HG02970 (cell line): Measurements from ENCODE around the gene CTNND2.

Experiments
- ATAC-seq: cut with Tn5 transposase; IDR thresholded peaks from one replicate; pipeline ENCODE4 v1.9.1; 2021; ENCODE audit warnings: mild to moderate bottlenecking, moderate library complexity, moderate number of reproducible peaks; ENCODE audit not compliant: unreplicated experiment, low FRiP score

Gene CTNND2

DNA sequence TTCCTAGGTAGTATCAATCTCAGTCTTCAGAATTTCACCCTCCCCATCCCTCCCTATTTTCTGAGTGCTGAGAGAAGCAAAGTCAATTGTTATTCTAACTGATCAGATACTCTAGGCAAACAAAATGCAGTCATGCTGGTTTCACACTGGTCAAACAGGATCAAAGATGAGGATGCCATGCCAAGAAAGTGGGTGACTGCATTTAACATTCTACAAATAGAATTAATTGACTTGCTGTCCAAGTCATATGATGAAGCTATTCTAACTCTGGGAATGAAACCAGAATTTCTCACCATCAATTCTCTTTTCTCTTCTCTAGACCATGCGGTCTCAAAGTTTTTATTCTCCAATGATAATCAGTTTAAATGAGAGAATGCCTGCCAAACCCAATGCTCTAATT is 112.5 kb downstream of the CTNND2 start:
- no peak for ATAC-seq

DNA sequence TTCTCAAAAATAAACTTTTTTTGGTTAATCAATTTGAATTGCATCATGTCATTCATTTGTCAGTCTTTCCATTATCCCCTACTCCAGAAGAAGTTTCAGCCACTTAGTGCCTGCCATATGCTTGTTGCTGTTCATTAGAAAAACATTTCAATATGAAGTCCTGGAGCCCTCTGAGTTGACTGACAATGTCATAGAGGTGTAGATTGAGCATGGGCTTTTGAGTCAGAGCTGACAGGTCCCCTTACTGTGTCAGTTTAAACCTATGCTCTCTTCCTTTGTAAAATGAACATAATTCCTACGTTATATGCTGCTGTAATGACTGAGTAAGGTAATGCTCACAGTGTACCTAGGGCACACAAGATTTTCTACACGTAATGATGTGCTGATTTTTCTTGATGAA is 114.0 kb downstream of the CTNND2 start:
- ATAC-seq: no peak

DNA sequence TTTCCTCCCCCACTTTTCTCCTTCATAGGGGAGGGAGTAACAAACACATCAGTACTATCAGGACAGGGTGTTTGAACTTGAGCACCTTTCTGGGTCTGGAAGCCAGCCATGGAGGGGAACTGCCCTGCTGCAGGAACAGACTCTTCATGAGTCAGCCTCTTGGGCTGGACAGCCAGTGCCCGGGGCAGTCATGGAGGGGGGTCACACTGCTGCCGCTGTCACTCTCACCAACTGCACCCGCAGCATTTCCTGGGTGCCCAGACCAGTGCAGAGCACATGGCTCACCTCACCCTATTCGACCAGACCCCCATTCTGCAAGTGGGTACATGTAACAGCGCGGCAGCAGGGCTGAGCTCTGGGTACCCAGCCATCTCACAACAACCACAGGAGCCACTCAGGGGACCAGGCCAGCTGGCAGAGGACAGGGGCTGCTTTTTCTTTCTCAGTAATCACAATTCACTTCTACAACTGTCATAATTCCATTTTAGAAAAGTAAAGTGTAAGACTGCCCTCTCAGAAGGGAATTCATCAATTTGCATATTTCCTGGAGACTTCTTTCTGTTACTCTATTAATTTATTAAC is 118.4 kb downstream of the CTNND2 start:
- ATAC-seq: no peak

DNA sequence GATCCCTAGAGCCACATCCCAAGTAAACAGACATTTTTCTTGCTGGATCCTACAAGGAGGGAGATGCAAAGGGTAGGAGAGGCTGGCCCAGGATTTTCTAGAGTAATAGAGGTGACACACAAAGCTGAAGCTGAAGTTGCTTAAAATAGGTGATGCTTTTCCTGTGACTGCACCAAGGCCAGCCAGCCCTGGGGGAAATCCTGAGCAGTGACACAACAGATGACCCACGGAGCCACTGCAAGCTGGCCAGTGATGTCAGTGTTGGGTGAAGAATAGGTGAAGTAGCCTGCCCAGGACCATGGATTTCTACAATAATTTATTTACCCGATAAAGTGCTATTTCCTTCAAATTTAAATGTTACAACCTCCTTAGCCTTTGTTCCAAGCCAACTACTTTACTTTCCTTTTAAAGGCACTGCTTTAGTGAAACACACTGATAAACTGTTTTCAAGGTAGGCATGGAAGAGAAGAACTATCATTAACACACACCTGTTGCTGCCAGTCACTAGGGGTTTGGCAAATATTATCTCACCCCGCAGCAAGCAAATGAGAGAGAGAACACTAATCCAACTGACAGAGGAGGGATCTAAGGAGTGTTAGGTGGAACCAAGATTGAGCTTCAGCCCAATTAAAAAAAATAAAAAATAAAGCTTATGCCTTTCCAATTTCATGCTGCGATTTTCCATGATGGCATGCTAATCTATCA is 123.5 kb downstream of the CTNND2 start:
- ATAC-seq: no peak

DNA sequence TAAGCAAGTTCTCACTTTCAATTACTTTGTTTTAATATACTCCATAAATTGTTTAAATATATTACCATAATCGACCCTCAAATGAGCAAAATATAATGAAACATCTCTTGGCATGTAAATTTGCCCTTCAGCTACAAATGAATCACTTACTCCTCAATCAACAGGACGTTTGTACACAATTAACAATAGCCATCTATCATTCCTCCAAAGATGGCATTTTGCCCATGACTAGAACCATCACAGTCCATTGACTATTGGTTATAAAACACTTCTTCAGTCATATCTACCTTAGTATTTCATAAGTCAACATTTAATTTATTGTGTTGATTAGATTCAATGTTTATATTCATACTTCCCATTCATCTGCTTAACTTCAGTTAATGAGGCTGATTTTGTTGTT is 127.2 kb downstream of the CTNND2 start:
- no peak for ATAC-seq

DNA sequence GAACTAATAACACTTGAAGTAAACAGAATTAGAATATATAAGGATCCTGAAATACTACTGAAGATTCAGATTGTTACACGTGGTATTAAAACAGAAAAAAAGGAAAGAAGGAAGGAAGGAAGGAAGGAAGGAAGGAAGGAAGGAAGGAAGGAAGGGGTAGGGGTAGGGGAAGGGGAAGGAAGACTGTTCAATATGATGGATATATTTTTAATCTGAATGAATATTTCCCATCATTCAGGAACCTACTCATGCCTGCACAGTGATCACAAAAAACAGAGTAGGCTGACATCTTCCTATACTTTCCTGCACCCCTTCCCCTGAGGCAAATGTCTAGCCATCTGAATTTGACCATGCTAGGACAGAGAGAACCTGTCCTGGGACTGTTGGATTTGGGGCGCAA is 133.9 kb downstream of the CTNND2 start:
- ATAC-seq: no peak

DNA sequence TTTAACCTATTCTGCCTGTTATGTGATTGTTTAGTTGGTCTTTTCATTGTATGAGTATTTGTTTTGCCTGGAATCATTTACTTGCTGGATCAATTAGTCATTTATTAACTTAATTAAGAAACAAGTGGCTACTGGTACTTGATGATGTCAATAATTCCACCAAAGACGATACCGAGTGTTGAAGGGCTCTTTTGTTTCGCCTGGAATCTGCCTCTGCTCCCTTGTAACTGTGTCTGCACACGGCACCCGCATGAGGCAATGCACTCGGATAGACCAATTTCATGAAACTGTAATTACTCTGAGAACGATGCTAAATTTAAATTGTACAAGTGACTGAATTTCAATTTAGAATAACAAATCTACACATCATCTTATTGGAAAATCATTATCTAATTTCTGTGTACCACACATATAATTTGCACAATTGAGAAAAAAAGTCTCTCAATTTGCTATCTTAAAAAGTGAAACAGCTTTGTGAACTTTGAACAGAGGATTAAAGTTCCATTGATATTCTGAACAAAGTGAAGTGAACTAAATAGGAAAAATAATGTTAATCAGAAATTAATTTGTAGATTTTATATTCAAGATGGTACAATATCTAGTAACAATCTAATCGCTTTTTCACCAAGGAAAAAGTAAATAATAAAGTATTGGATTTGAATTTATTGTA is 143.2 kb downstream of the CTNND2 start:
- ATAC-seq: no peak

DNA sequence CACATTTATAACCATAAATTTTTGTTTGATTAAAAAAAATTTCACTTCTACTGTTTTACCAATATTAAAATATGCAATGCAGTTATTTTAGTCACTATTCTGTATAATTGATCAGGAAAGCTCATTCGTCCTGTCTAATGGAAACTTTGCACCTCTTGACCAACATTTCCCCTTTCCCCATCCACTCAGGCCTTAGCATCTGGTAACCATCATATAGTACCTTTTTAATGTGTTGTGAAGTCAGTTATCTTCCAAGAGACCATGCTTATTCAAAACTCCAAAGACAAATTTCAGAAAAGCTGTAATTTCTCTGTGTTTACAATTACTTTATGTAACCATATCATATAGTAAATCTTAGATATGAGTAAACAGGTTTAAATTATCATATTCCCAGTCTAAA is 145.9 kb downstream of the CTNND2 start:
- no peak for ATAC-seq

DNA sequence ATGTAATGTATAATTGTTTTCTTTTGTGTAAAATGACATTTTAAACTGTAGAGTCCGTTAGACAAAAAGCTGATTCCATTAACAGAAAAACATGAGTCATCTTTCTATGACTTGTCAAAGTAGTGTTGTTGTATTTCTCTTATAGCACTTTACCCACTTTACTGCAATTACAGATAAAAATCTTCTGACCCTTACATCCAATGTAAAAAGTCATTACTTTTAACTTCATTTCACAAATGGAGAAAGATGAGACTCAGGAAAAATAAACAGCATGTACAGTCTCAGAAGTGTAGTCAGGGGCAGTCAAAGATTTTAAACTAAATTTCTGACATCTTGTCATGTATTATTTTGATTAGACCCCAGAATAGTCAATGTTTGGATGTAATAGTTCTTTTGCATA is 146.6 kb downstream of the CTNND2 start:
- no peak for ATAC-seq

DNA sequence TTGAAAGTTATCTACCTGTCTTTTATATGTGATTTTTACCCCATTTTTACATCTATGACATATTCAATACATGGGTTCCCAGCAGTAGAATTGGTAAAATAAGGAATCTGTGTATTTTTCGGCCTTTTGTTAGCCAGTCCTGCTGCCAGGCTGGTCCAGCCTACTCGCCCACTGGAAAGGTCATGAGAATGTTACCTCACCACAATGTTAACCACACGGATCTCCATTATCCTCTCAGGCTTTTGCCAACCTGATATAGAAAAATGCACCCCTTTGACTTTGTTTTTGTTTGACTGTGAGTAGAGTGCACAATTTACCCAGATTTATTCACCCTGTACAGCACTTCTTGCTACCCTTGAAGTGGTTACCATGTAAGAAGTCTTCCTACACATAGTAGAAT is 167.2 kb downstream of the CTNND2 start:
- no peak for ATAC-seq

DNA sequence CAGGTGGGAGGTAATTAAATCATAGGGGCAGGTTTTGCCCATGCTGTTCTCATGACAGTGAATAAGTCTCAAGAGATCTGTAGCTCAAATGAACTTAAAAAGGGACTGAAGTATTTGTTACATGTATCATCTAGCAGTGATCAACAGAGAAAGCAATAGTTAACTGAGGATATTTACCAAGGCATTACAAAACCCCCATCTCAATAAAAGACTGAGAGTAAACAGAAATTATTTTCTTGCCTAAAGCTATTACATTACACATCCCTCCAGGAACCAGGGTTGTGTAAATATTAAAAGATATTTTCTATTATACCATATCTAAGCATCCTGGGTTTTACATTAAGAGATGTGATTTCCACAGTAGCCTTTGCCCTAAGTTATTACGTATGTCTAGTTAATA is 169.9 kb downstream of the CTNND2 start:
- no peak for ATAC-seq

DNA sequence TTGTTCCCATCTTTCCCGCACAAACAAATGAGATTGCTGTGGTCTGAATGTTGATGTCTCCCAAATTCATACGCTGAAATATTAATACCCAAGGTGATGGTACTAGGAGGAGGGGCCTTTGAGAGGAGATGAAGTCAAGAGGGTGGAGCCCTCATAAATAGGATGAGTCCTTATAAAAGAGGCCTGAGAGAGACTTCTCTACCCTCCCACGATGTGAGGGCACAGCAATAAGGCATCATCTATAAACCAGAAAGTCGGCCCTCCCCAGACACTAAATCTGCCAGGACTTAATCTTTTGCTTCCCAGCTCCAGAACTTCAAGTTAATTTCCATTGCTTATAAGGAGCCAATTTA is 170.4 kb downstream of the CTNND2 start:
- no peak for ATAC-seq

DNA sequence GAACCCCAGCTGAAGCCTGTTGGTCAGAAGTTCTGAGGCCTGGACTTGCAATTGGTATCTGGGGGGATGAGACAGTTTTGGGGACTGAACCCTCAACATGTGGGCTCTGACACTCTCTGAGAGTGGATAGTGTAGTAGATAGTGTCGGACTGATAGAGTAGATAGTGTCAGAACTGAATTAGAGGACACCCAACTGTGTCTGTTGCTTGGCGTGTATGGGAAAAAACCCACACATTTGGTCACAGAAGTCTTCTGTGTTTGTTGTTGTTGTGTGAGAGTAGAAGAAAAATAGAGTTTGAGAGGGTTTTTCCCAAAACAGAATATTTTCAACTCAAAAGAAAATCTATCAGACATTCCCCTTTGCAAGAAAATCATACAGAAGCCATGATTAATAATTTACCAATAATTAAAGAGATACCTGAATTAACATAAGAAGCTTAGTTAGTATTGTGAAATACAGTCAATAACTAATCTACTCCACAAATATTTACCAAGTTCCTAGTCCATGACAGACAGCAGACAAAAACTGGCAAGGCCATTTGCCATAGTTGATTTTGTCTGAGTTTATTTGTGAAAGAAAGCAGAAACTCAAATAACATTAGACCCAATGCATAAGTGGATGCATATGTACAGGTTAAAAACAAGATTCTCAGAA is 170.9 kb downstream of the CTNND2 start:
- ATAC-seq: no peak

DNA sequence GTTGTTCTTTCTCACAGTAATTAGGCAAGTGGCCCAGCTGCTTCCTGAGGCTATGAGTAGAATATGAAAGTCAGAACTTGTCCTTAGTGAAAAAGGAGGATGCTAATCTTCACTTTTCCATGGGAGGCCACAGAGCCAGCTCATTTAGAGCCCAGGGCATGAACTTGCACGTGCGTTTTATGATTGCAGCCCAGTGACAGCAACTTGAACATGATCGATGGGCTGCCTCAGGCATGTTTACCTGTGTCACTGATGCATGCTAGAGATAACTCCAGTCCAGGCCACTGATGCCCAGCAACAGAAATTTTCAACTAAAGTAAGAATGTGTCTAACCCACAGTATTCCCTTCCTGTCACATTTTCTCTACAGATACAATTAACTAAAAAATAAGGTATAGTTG is 179.3 kb downstream of the CTNND2 start:
- ATAC-seq: no peak

DNA sequence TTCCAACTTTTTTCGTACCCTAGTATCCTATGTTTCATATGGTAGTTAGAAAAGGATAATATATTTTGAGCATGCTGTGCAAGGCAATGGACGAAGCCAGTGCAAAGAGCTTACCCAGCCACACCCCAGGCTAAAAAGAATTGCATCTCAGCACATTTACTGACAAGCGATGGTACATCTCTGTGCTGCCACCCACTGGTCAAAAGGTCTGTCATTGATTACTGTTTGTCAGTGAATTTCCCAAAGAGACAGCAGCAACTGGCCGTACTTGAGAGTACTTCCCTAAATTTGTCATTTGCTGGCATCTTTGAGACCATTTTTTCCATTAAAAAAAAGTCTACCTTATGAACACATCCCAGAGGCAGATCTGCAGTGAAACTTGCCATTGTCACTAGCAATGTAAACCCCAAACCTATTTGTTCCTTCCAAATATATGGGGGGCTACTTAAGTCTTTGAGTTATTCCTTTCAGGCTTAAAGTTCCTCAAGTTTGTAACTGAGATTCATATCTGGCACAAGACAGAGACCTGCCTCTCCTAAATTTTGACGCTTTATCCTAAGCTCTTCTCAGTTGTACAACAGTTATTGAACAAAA is 184.3 kb downstream of the CTNND2 start:
- ATAC-seq: no peak

DNA sequence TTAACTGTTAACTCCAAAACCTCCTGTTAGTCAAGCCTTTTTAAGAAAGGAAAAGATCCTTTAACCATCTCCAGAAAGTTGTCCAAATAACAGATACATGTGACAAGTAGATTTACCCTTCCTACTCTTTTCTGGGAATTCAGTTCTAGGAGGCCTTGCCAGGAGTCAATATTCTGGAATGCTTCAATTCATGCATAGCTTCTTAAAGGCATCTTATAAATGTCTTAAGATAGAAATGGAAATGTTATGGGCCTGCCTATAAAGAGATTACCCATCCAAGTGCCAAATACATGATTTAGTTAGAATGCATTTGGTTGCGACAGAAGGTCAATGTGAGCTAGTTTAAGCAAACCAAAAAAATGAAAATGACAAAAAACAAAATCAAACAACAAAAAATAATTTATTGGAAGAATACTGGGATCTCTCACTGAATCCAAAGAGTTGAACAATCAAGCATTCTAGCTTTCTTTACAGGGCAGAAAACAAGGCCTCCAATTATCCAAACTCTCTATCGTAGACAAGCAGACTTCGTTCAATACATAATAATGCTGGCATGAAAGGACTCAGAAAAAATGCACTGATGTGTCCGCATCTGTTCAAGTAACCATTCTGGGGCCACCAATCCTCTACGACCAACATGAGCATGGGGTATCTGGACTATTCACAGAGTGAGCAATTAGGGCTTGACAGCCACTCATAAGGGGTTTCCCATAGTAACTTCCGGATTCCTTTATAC is 188.6 kb downstream of the CTNND2 start:
- no peak for ATAC-seq

DNA sequence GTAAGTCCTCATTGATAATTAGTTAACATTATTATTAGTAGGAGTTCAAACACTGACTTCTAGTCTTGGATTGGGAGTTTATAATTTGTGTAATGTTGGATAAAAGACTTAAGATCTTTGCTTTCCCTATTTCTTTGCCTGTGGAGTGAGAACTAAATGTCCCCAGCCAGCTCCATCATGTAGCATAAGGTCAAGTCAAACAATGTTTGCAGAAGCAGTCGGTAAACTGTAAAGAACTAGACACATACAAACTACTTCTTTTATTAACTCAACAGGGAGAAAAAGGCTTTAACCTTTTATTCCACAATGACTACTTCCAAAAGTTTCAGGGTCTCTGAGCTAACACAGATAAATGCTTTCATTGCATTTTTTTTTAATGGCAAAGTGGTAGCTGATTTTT is 192.3 kb downstream of the CTNND2 start:
- ATAC-seq: no peak

DNA sequence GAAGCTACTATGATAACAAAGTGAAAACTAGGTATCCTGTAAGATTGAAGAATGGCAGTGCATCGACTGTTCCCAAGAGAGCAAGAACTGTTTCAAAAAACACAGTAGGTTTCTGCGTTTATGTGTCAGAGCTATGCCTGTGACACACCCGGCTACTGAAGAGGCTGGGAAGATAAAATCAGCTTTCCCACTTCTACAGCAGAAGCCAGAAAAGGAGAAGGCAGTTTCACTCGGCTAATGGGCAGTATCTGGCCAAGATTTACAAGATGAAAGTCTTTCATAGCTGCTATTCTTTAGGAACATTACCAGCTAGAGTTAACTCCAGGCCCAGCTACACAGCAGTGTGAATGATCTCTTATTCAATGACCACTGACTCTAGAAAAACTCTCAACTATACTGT is 195.2 kb downstream of the CTNND2 start:
- ATAC-seq: no peak

DNA sequence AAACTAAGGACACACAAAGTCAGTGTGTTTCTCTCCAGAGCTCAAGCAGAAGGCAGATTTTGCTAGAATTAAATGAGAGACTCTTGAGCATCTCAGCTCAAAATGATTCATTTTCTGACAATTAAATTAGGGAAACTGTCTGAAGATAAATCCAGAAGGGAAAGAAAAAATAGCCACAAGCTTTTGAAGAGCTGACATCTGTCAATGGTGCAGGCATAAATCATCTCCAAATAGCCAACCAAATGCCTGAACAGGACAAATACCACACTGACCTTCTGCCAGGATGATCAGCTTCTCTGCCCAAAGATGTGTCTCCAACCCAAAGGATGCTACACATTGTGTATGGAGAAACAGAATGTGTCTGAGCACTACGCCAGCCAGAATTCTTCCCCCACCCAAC is 199.3 kb downstream of the CTNND2 start:
- no peak for ATAC-seq

DNA sequence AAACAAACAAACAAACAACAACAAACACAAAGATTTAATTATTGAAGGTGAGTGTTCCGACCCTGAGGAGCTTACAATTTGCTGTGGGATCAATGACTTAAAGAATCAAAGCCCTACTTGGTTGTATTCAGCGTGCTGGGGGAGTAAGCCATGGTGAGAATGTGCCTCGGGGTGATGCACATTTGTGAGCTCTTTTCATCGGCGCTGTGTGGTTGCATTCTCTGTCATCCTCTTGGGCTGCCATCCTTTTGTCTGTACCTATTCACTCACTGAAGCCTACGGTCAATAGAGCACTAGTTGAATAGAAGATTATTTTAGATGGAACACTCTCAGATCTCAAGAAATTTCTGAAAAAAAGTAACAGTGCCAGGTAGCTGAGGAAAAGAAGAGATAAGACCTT is 203.9 kb downstream of the CTNND2 start:
- ATAC-seq: no peak

DNA sequence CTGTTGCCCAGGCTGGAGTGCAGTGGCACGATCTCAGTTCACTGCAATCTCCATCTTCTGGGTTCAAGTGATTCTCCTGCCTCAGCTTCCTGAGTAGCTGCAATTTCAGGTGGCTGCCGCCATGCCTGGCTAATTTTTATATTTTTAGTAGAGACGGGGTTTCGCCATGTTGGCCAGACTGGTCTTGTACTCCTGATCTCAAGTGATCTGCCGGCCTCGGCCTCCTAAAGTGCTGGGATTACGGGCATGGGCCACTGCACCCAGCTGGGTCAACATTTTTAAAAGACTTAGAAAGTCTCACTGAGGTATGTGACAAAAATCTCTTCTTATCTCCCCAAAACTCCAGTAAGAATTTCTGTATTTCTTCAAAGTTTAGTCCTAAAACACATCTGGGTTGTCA is 211.6 kb downstream of the CTNND2 start:
- no peak for ATAC-seq
